A673 (cell line): ENCODE data around the gene CAMK4. TPM values are rescaled to one million over a fixed set of nuclear protein-coding genes. Genes with fewer than 3 reads are reported as not detected.

ENCODE experiments used
- BruUV-seq: library from RNA; stranded (reverse); fragments of 400-500 nt; replicated peaks from 2 replicates; lab custom pipeline; 2021; lab: Mats Ljungman, UMichigan
- CTCF ChIA-PET: fragments of 300-600 bp; sonication (Branson Sonifier 250); formaldehyde crosslinking; loops from one replicate; lab custom pipeline; 2022; ENCODE audit warnings: antibody characterized with exemption; lab: Charles Lee
- POLR2A ChIA-PET: fragments of 300-600 bp; sonication (Branson Sonifier 250); formaldehyde crosslinking; loops from one replicate; lab custom pipeline; 2022; ENCODE audit warnings: antibody characterized with exemption; ENCODE audit not compliant: low non-redundant PET; lab: Charles Lee
- DNase-seq: peaks from one replicate; pipeline ENCODE4 v3.0.0-alpha.2; 2015; ENCODE audit warnings: low spot score
- H3K27ac ChIP-seq: fragments of 200-600 bp; sonication (generic); 2 replicates; pipeline ENCODE4 v1.5.1; 2016; ENCODE audit warnings: mixed run types, low read depth, mild to moderate bottlenecking, mixed read lengths, antibody characterized with exemption, low read length; ENCODE audit not compliant: poor library complexity, severe bottlenecking
- H3K27me3 ChIP-seq: fragments of 200-600 bp; sonication (generic); replicated peaks from 2 replicates; pipeline ENCODE4 v1.6.1; 2017; ENCODE audit warnings: mixed run types, low read depth, mild to moderate bottlenecking, mixed read lengths, antibody characterized with exemption, low read length; ENCODE audit not compliant: insufficient read depth, poor library complexity
- H3K36me3 ChIP-seq: fragments of 200-600 bp; sonication (generic); 2 replicates; pipeline ENCODE4 v1.6.1; 2016; ENCODE audit warnings: mixed run types, mild to moderate bottlenecking, mixed read lengths, antibody characterized with exemption, low read length; ENCODE audit not compliant: insufficient read depth, poor library complexity, severe bottlenecking
- H3K4me1 ChIP-seq: fragments of 200-600 bp; sonication (generic); 2 replicates; pipeline ENCODE4 v1.6.1; 2017; ENCODE audit warnings: mixed run types, mild to moderate bottlenecking, mixed read lengths, antibody characterized with exemption, low read length; ENCODE audit not compliant: insufficient read depth, poor library complexity, severe bottlenecking
- H3K4me3 ChIP-seq: fragments of 200-600 bp; sonication (generic); 2 replicates; pipeline ENCODE4 v1.5.1; 2016; ENCODE audit warnings: low read depth, mixed run types, mild to moderate bottlenecking, mixed read lengths, low read length; ENCODE audit not compliant: poor library complexity, severe bottlenecking
- H3K9me3 ChIP-seq: fragments of 200-600 bp; sonication (generic); 2 replicates; pipeline ENCODE4 v1.6.1; 2016; ENCODE audit warnings: mixed run types, low read depth, mild to moderate bottlenecking, mixed read lengths, antibody characterized with exemption, low read length; ENCODE audit not compliant: poor library complexity, severe bottlenecking
- CTCF ChIP-seq: fragments of 300-800, 200-600 bp; sonication (generic); conservative IDR thresholded peaks from 2 replicates; pipeline ENCODE4 v1.5.1; 2017; ENCODE audit warnings: low read depth, mild to moderate bottlenecking, antibody characterized with exemption, low read length, moderate library complexity, mixed read lengths
- EZH2 ChIP-seq: fragments of 200-600 bp; sonication (generic); IDR thresholded peaks from 2 replicates; pipeline ENCODE4 v1.6.1; 2017; ENCODE audit warnings: borderline replicate concordance, low read depth, mild to moderate bottlenecking, mixed read lengths, antibody characterized with exemption, low read length; ENCODE audit not compliant: poor library complexity, severe bottlenecking
- intact Hi-C: fragments of 100-400 bp; cut with micrococcal nuclease; formaldehyde crosslinking; loops from one replicate; pipeline ENCODE4 v1.10.0; 2022; ENCODE audit not compliant: unreplicated experiment
- total RNA-seq: library from RNA; stranded (reverse); gene quantifications from 2 replicates; pipeline ENCODE4 v1.2.3, GENCODE V29; 2021

CAMK4 gene
- total RNA-seq, 1 experiment from 2014 or later = 0.88 TPM

DNA sequence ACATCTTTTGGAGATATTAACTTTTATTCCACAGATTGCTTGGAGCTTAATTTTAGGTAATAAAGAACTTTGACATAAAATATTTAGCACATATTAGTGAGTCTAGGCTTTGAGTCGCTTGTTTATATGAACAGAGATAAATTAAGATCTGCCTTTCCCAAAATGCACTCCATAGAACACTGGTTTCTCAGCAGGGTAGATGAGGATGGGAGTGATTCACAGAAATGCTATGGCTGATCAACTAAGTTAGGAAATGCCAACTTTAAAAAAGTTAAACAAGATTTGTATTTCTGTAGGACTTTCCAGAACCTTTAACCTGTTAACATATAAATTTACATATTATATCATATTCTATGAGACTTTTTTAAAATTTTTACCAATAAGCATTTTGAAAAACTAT, 222.9 kb downstream of the CAMK4 start:
- Histone ChIP-seq H3K9me3 (no peaks in the 10 kb centered on the region), H3K4me1 (no peaks in the 10 kb centered on the region), H3K36me3 (no peaks in the 10 kb centered on the region), H3K27ac (no peak overlapping the region), H3K27me3 (no peaks in the 10 kb centered on the region), H3K4me3 (no peak overlapping the region)
- TF ChIP-seq EZH2 = no peak
- TF ChIP-seq CTCF = no peak
- CTCF ChIA-PET = no interaction called here
- intact Hi-C loops = no loop called here
- BruUV-seq = no TSS peak
- DNase-seq = no peak
- POLR2A ChIA-PET = no interaction called here

- H3K4me3 ChIP-seq = no peak overlapping the region
- BruUV-seq = no TSS peak
- TF ChIP-seq EZH2 (no peak), CTCF (no peak)
- POLR2A ChIA-PET = no interaction called here
- DNase-seq = no peak
- CTCF ChIA-PET = no interaction called here
- H3K9me3 ChIP-seq = no peaks in the 10 kb centered on the region
- no peaks in the 10 kb centered on the region for H3K4me1 ChIP-seq
- intact Hi-C loops = no loop called here
- H3K36me3 ChIP-seq = no peaks in the 10 kb centered on the region
- H3K27me3 ChIP-seq = no peaks in the 10 kb centered on the region
- H3K27ac ChIP-seq = no peak overlapping the region
These were observed 223.6 kb downstream of the CAMK4 start for GRCh38 chr5:111447822-111448221.

DNA sequence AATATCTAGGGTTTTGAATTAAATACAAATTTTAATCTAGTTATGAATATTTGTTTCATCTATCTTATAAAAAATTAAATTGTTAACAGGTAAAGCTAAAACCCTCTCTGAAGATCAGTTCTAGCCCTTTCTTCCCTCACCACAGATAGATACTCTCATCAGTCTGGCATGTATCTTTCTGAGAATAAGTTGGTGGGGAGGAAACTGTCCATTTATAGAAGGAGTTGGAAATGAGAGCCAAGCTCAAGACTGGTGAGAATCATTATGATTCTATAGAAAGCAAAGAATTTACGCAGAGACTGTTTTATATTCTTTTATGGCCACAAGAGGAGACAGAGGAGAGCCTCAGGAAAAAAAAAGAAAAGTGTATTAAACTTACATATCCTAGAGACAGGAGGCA, 229.1 kb downstream of the CAMK4 start:
- intact Hi-C loops = no loop called here

More for the DNA sequence above, 229.1 kb downstream of the CAMK4 start:
- no TSS peak for BruUV-seq
- no peak for DNase-seq
- no peaks in the 10 kb centered on the region for H3K9me3 ChIP-seq
- H3K4me1 ChIP-seq = peaks cover 12% of the 10 kb centered on the region
- no peak for TF ChIP-seq CTCF
- H3K4me3 ChIP-seq = no peak overlapping the region
- H3K27ac ChIP-seq = no peak overlapping the region
- H3K27me3 ChIP-seq = no peaks in the 10 kb centered on the region
- no peaks in the 10 kb centered on the region for H3K36me3 ChIP-seq
- POLR2A ChIA-PET = interaction anchor here (0.7 kb wide), 1 partner anchor 173 kb away, joined by 3 read pairs; no protein-coding TSS in a partner anchor
- CTCF ChIA-PET = interaction anchor here (0.7 kb wide), 1 partner anchor 224 kb away, joined by 3 read pairs; no protein-coding TSS in a partner anchor
